HT1080 (cell line): ENCODE data around the gene PIGU. TPM values are rescaled to one million over a fixed set of nuclear protein-coding genes. Genes with fewer than 3 reads are reported as not detected.
A peak's percentile ranks its signal among the peaks of the same experiment; 100 is the strongest.
"Not testable (repeated sequence)": the region's sequence is repeated elsewhere in the genome, so short reads cannot be mapped to it uniquely, and the experiment has no call there.

Experiments
- DNase-seq: peaks from one replicate; pipeline ENCODE4 v3.0.0-alpha.2; 2015; ENCODE audit warnings: low read depth
- total RNA-seq: library from RNA; depleted of rRNA; stranded (reverse); fragments of >200 nt; shearing (Covaris generic); gene quantifications from 2 replicates; pipeline ENCODE4 v1.2.3, GENCODE V29; 2014

Gene PIGU
- total RNA-seq, 1 experiment from 2014 or later, result 20.8 TPM

DNA sequence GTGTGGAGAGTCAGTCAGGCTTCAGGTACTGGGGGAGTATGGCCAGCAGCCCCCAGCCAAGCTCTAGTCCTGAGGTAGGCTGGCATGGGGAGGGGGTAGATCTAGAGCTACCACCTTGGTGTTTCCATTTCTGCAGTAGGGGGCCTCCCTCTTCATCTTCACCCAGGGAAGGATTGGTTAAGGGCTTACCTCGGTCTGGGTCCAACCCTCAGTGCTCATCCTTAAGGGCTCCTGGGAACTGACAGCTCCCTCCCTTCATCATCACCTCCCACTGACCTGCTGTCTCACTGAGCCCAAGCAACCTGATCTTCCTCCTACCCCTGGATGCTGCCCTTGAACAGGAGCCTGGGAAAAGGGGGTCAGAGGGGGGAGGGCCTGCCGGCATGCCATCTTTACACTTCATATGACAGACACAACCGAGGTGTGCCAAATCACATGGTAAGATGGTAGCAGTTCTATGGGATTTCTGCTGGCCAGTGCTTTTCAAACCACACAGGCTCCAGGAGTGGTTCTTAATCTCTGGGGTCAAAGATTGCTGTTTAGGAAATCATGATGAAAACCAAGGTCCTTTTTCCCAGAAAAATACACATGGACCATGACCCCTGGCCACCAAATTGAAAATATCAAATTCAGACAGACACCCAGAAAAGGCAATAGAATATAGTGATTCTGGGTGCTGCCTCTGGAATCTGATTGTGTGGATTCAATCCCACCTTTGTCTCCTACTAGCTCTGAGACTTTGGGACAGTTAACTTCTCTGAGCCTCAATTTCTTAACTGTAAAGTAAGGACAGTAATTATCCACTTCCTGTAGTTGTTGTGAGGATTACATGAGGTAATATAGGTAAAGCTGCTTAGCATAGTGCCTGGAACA is 30.3 kb upstream of the PIGU start:
- DNase-seq, result no peak

DNA sequence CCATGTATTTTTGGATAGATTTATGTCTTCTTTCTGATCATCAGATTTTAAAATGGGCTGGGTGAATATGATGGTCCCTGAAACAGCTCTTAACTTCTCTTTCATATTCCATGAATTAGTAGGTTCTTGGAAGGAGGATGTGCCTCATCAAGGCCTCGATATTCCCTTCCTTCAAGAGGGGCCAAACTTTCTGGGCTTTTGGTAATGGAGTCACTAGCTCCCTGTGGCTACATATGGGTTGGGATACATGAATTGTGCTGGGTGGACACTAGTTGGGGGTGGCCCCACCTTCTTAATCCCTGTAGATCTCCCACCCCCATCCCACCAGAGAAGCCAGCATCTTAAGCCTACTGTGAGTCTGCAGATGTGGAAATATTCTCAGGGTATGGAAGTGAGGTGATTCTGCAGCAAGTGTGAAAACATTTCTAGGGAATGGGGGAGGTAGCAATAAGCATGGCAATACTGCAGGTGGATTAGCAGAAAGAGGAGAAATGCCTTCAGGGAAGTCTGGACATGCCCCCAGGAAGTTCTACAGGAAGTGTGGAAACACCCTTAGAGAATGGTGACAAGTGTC is 29.5 kb upstream of the PIGU start:
- DNase-seq, result no peak

DNA sequence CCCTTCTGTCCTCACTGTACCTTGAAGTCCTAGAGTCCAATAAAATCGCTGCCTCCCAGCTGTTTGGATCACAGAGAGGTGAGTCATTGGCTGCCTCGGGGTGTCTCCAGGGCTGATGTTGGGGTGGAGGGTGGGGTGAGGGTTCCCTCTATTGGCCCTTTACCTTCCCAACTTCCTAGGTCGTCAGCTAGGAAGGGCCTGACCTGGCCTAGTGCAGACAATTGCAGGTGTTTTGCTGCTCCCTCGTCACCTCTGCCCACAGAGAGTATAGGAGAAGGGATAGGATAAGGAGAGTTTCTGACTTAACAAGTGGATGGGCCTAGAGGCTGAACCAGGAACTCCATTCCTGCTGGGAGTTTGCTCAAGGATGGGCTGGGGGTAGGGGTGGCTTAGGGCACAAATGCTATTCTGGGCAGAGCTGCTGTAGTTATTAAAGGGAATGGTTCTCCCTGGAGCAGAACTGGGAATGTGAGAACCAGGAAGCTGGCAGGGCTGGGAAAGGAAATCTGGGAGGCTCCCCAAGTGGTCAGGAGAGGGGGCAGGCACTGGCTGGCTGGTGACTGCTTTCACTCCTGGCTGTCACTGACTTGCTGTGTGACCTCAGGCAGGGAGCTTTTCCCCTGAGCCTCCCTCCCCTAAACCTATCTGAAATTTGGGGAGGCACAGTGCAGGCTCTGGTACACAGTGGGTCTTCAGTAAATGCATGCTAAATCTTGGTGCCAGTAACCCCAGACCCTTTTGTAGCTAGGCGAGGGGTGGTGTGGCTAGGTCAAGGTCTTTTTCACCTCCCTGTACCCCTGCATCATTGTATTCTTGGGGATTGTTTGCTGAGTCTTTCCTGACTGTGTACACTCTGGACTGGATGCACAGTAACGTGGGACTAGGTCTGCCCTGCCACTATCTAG is 28.8 kb upstream of the PIGU start:
- DNase-seq, result peak; percentile 45

DNA sequence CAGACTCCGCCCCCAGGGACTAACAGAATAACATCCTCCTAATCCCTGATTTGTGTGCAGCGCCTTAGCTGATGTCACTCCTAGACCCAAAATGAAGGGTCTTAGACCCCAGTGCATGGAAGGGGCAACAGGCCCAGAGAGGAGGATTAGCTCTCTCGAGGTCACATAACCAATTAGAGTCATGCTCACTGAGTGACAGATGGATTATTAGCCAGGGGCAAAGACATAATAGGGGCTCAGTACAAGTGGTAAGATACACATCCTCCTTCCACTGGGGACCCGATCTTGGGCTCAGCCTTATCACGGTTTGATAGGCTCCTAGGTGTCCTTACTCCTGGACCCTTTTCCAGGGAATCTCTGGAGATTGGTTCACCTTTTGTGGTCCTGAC is 28.1 kb upstream of the PIGU start:
- DNase-seq, result no peak

DNA sequence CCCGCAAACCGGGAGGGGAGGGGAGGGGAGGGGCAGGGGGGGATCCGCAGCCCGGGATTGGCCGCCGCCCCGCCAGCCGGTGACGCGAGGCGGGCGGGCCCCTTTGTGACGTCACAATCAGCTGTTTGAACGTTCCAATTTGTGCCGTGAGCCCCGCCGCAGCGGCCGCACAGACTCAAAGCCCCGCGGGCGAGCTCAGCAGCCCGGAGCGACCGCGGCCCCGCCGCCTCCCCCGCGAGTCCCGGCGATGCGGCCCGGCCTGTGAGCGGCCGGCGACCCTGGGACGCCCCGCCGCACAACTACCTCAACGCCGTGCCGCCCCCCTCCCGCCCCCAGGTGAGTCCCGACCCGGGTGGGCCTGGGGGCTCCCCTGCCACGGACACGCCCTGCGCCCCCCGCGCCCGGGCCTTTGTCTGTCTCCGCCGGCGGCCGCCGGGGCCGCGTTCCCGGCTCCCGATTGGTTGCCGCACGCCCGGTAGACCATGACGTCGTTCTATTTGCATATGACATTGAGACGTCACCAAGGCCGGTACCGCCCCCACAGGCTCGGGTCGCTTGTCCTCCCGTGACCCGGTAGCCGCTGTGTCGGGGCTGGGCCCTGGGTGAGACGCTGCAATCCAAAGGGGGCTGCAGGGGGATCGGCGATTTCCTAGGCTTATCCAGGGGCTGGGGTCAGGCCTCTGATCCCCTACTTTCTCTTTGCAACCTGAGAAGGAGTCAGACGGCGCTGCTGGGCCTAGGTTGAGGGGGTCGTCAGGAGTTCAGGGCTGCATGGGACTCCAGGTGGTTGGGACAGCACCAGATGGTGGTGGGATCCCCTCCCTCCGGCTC is 27.5 kb upstream of the PIGU start, which contains the start of gene TP53INP2:
TSS of gene TP53INP2 (plus strand) at position 168 of the 831 bp plus-strand sequence. CDS start 4,396 bp downstream, outside the sequence.
- DNase-seq, result peak; percentile 55

DNA sequence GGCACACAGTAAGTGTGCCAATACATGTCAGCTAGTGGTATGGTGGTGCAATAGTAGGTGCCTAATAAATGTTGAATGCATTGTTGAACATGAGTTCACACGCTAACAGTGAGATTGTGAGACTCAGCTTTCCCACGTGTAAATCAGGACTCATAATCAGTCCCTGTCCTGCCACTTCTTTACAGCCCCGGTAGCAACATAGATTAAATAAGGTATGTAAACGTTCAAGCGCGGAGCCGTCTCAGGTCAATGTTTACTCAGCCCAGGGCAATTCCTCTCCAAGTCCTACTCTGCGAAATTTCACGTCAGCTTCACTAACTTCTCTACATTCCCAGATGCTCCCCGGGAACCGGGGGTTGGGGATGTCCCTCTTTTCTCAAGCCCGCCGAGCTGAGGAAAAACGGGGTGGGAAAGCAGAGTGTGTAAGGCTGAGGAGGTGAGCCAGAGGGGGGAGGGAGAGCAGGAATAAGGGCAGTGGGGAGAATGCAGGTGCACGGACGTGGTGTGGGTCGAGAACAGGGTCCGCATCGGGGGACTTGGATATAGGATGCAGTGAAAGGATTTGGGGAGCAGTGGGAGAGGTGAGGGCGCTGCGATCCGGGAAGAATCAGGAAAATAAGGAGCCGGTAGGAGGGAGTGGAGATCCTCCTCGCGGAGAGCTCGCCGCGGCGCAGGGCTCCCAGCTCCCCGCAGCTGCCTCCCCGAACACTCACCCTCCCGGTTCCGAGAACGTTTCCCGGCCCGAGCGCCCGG is 26.7 kb upstream of the PIGU start:
- DNase-seq, result no peak

DNA sequence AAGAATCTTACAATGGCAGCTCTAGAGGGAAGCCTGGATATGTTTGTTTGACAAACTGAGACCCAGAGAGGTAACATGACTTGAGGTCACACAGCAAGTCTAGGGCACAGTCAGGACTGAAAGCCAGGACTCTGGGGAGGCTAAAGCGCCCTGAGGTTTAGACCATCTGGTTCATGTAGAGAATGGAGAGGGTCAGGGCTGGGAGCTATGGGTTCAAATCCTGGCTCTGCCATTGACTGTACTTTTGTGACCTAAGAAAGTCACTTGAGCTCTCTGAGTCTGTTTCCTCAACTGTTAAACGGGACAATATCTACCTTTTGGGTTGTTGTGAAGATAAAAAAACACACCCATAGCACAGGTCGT is 26.1 kb upstream of the PIGU start:
- DNase-seq, result no peak

DNA sequence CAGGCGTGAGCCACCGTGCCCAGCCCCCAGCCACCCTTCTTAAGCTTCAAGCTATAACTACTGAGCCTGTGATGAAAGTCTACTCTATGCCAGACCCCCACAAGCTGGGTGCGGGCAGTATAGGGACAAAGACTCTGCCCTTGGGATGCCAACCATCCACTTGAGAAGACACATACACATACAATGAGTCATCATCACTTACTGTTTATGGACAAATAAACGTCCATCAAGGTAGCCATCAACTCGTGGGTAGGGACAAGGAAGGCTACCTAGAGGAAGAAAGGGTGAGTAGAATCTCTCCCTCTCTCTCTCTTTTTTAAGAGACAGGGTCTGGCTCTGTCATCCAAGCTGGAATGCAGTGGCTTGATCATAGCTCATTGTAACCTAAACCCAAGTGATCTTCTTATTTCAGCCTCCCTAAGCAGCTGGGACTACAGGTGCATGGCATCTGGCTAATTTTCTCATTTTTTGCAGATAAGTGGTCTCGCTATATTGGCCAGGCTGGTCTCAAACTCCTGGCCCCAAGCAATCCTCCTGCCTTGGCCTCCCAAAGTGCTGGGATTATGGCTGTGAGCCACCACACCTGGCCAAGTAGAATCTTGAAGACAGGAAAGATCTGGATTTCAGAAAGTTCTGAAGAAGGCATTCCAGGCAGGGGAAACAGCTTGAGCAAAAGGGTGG is 24.7 kb upstream of the PIGU start:
- DNase-seq, result no peak

DNA sequence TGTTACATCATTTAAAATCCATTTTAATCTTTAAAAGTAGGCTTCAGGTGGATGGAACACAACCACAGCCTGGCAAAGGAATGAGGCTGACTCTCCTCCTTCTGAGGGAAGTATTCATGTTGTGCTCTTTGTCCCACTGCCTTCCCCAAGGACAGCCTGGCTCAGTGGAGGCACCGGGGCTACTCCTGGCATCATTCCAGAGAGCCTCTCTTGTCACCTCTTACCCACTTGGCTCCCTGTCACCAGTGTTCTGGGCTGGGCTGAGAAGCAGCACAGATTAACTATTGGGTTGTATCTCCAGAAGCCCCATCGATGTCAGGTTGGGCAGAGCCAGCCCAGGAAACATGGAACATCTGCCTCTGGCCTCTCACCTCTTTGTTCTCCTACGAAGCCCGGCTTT is 16.5 kb upstream of the PIGU start:
- DNase-seq, result no peak

DNA sequence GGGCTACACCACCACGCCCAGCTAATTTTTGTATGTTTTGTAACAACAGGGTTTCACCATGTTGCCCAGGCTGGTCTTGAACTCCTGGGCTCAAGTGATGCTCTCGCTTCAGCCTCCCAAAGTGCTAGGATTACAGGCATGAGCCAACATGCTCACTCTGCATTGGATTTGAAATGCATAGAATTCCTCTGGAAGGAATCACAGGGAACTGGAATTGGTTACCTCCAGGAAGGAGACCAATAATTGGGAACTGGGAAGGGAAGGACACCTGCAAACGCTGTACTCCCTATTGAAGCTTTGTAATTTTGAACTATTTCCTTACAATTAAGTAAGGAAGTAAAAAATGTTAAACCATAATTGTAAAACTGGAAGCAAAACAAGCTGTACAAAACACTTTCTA is 14.9 kb upstream of the PIGU start:
- DNase-seq, result no peak

DNA sequence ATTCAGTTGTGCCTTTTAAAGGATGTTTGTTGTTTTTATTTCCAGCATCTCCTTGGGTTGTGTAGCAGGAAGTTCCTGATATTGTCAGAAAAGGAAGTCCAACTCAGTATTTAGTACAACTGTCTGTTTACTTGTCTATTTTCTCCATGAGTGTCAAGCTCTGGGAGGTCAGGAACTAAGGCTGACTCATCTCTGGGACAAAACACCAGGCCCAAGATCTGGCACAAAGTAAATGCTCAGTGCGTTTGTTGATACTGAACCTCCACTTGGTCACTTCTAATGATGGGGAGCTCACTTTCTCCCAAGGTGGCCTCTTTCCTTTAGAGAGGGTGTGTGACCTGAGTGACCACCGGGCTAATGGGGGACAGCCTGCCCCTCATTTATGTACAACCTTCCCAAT is 12.6 kb upstream of the PIGU start:
- peak; percentile 46 for DNase-seq

DNA sequence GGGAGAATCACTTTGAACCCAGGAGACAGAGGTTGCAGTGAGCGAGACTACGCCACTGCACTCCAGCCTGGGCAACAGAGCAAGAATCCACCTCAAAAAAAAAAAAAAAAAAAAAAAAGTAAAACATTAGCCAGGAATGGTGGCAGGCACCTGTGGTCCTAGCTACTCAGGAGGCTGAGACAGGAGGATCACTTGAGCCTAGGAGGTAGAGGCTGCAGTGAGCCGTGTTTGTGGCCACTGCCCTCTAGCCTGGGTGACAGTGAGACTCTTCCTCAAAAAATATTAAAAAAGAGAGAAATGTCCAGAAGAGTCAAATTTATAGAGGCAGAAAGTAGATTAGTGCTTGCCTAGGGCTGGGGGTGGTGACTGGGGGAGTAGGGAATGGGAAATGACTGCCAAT is 6.8 kb upstream of the PIGU start:
- no peak for DNase-seq

DNA sequence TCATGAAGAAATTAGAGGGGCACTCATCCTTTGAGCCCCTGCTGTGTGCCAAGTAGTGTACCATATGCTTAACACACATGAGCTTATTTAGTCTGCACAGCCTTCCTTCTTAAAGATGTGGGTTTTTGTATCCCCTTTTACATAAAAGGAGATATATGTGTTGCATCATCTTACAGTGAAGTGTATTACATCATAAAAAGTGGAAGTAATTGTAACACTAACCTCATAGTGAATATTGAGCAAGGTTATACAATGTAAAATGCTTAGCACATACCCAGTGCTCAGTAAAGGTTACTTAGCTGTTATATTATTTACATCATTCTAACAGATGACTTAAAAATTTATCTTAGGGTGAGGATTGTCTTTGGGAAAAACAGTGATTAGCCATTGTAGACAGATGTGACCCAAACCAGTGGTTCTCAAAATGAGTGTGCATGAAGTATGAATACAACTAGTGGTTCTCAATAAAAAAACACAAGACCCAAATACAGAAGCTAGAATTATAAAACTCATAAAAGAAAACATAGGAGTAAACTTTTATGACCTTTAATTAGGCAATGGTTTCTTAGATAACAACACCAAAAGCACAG is 3.8 kb upstream of the PIGU start:
- DNase-seq, result no peak

DNA sequence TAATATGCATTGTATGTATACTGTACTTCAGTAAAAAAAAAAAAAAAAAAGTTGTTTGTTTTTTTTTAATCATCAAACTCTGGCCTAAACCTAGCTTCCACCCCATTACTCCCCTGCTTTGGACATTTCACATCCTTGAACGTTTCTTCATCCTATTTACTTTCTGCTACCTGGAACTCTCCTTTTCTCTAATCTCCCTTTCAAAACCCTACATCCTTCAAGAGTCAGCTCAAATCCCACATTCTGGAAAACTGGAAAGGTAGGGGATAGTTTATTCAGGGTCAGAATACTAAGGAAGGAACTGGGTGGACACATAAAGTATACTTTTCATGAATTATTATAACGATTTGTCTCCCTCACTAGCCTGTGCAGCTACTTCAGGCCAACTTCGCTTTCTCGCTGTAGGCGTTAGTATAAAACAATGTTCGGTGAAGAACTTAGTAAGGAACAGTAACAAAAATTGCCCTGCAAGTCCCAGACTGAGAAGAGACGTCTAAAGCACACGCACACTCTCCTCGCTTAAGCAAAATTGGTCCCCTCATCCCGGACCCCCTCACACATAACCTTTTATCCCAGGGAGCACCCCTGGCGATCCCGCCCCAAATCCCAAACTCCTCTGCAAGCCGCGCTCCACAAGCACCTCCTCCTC is 775 bp downstream of the PIGU start:
- no peak for DNase-seq

DNA sequence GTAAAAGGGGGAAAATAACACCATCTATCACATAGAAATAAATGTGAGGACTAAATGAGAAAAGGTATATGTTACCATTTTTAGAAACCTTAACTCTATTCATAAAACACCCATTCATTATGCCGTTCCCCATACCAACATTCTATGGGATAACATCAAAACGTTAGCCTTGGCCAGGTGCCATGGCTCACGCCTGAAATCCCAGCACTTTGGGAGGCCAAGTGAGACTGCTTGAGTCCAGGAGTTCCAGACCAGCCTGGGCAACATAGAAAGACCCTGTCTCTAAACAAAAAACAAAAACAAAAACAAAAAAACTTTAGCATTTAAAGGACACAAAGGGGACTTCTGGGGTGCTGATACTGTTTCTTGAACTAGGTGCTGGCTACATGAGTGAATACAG is 1.3 kb downstream of the PIGU start:
- no peak for DNase-seq

DNA sequence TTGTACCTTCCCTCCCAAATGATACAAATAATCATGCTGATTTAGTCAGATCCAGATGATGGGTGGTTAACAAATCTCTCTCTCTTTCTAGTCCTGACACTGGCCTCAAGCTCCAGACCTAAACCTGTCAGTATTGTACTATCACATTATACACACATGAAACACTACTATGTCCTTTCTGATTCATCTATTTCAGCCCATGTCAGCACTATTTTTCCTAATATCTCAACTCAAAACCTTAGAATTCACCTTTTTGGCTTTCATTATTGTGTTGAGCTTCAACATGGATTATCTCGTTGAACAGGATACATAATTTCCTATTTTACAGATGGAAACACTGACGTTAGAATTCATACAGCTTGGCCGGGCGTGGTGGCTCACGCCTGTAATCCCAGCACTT is 3.5 kb downstream of the PIGU start:
- no peak for DNase-seq

DNA sequence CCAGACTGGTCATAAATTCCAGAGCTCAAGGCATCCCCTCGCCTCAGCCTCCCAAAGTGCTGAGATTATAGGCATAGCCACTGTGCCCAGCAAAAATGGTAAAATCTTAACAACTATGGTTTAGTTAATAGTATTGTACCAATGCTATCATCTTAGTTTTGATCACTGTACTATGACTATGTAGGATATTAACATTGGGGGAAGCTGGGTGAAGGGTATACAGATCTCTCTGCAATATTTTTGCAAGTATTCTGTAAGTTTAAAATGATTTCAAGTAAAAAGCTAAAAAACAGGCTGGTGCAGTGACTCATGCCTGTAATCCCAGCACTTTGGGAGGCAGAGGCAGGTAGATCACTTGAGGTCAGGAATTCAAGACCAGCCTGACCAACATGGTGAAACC is 7.8 kb downstream of the PIGU start:
- DNase-seq, result no peak

DNA sequence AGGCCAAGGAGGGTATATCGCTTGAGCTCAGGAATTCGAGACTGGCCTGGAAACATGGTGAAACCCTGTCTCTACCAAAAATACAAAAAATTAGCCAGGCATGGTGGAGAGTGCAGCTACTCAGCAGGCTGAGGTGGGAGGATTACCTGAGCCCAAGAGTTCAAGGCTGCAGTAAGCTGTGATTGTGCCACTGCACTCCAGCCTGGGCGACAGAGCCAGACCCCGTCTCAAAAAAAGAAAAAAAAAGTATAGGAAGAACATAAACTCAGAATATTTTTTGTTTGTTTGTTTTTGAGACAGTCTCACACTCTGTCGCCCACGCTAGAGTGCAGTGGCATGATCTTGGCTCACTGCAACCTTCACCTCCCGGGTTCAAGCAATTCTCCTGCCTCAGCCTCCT is 12.1 kb downstream of the PIGU start:
- not testable (repeated sequence) for DNase-seq
